ENCODE measurements around the gene UBQLNL.
A peak's percentile ranks its signal among the peaks of the same experiment; 100 is the strongest.

Gene UBQLNL

GRCh38 chr11:5488385-5488784 is 28.1 kb downstream of the UBQLNL start, which contains the start of gene OR52D1:
OR52D1 (plus strand) TSS chr11:5488685; CDS start chr11:5488707, 22 bp downstream.
- Histone ChIP-seq H3K9me3 (ENCODE audit: control insufficient read depth, low read length) (no peaks in the 10 kb centered on the region), H3K4me1 (ENCODE audit: control insufficient read depth, insufficient read depth, low read length, poor library complexity, severe bottlenecking) (no peaks in the 10 kb centered on the region), H3K27me3 (replicated peaks; ENCODE audit: control insufficient read depth, insufficient read depth, low read length, poor library complexity, severe bottlenecking) (no peaks in the 10 kb centered on the region), H3K4me3 (ENCODE audit: insufficient read depth, low read depth, low read length, poor library complexity, severe bottlenecking) (no peak within 1 kb of the TSS), H3K27ac (ENCODE audit: insufficient read depth, low read length, poor library complexity, severe bottlenecking) (no peak within 1 kb of the TSS), H3K36me3 (ENCODE audit: control insufficient read depth, insufficient read depth, low read length) (no peaks in the 10 kb centered on the region)
- DNase-seq = no peak

- Histone ChIP-seq H3K36me3 (ENCODE audit: control insufficient read depth, insufficient read depth, low read length) (no peaks in the 10 kb centered on the region), H3K9me3 (ENCODE audit: control insufficient read depth, low read length) (no peaks in the 10 kb centered on the region), H3K4me1 (ENCODE audit: control insufficient read depth, insufficient read depth, low read length, poor library complexity, severe bottlenecking) (no peaks in the 10 kb centered on the region), H3K27ac (ENCODE audit: insufficient read depth, low read length, poor library complexity, severe bottlenecking) (no peak overlapping the region), H3K27me3 (replicated peaks; ENCODE audit: control insufficient read depth, insufficient read depth, low read length, poor library complexity, severe bottlenecking) (no peaks in the 10 kb centered on the region), H3K4me3 (ENCODE audit: insufficient read depth, low read depth, low read length, poor library complexity, severe bottlenecking) (no peak overlapping the region)
- no peak for DNase-seq
These were observed 30.1 kb downstream of the UBQLNL start for GRCh38 chr11:5486421-5486820.

GRCh38 chr11:5486003-5486402 is 30.5 kb downstream of the UBQLNL start:
- no peak overlapping the region for H3K4me3 ChIP-seq (ENCODE audit: insufficient read depth, low read depth, low read length, poor library complexity, severe bottlenecking)
- H3K9me3 ChIP-seq (ENCODE audit: control insufficient read depth, low read length) = no peaks in the 10 kb centered on the region
- no peaks in the 10 kb centered on the region for H3K27me3 ChIP-seq (replicated peaks; ENCODE audit: control insufficient read depth, insufficient read depth, low read length, poor library complexity, severe bottlenecking)
- no peak overlapping the region for H3K27ac ChIP-seq (ENCODE audit: insufficient read depth, low read length, poor library complexity, severe bottlenecking)
- DNase-seq = no peak
- no peaks in the 10 kb centered on the region for H3K36me3 ChIP-seq (ENCODE audit: control insufficient read depth, insufficient read depth, low read length)
- H3K4me1 ChIP-seq (ENCODE audit: control insufficient read depth, insufficient read depth, low read length, poor library complexity, severe bottlenecking) = no peaks in the 10 kb centered on the region

GRCh38 chr11:5476186-5476819 is 40.2 kb downstream of the UBQLNL start:
- peak in 1 of 3 donors; percentile 22 for DNase-seq
- Histone ChIP-seq H3K4me3 (ENCODE audit: insufficient read depth, low read depth, low read length, poor library complexity, severe bottlenecking) (no peak overlapping the region), H3K27ac (ENCODE audit: insufficient read depth, low read length, poor library complexity, severe bottlenecking) (no peak overlapping the region), H3K27me3 (replicated peaks; ENCODE audit: control insufficient read depth, insufficient read depth, low read length, poor library complexity, severe bottlenecking) (no peaks in the 10 kb centered on the region), H3K4me1 (ENCODE audit: control insufficient read depth, insufficient read depth, low read length, poor library complexity, severe bottlenecking) (no peaks in the 10 kb centered on the region), H3K36me3 (ENCODE audit: control insufficient read depth, insufficient read depth, low read length) (no peaks in the 10 kb centered on the region), H3K9me3 (ENCODE audit: control insufficient read depth, low read length) (no peaks in the 10 kb centered on the region)

GRCh38 chr11:5473921-5474320 is 42.6 kb downstream of the UBQLNL start:
- DNase-seq = no peak
- H3K36me3 ChIP-seq (ENCODE audit: control insufficient read depth, insufficient read depth, low read length) = no peaks in the 10 kb centered on the region

GRCh38 chr11:5467527-5467926 is 49.0 kb downstream of the UBQLNL start:
- DNase-seq = no peak
- Histone ChIP-seq H3K4me1 (ENCODE audit: control insufficient read depth, insufficient read depth, low read length, poor library complexity, severe bottlenecking) (no peaks in the 10 kb centered on the region), H3K27me3 (replicated peaks; ENCODE audit: control insufficient read depth, insufficient read depth, low read length, poor library complexity, severe bottlenecking) (no peaks in the 10 kb centered on the region), H3K4me3 (ENCODE audit: insufficient read depth, low read depth, low read length, poor library complexity, severe bottlenecking) (no peak overlapping the region), H3K36me3 (ENCODE audit: control insufficient read depth, insufficient read depth, low read length) (no peaks in the 10 kb centered on the region), H3K27ac (ENCODE audit: insufficient read depth, low read length, poor library complexity, severe bottlenecking) (no peak overlapping the region), H3K9me3 (ENCODE audit: control insufficient read depth, low read length) (no peaks in the 10 kb centered on the region)

More at GRCh38 chr11:5473921-5474320, 42.6 kb downstream of the UBQLNL start:
- H3K9me3 ChIP-seq (ENCODE audit: control insufficient read depth, low read length) = no peaks in the 10 kb centered on the region
- no peak overlapping the region for H3K4me3 ChIP-seq (ENCODE audit: insufficient read depth, low read depth, low read length, poor library complexity, severe bottlenecking)
- no peak overlapping the region for H3K27ac ChIP-seq (ENCODE audit: insufficient read depth, low read length, poor library complexity, severe bottlenecking)
- H3K27me3 ChIP-seq (replicated peaks; ENCODE audit: control insufficient read depth, insufficient read depth, low read length, poor library complexity, severe bottlenecking) = no peaks in the 10 kb centered on the region
- no peaks in the 10 kb centered on the region for H3K4me1 ChIP-seq (ENCODE audit: control insufficient read depth, insufficient read depth, low read length, poor library complexity, severe bottlenecking)
